ENCODE results near the gene THRB. TPM values are rescaled to one million over a fixed set of nuclear protein-coding genes. Genes with fewer than 3 reads are reported as not detected.

The THRB gene
- total RNA-seq, 1 experiment from 2014 or later = 5.8 TPM

- H3K27ac Mint-ChIP-seq = no peak overlapping the region
- DNase-seq (ENCODE audit: low spot score) (no peak), ATAC-seq (no peak)
- ChIA-PET CTCF (no interaction called here), POLR2A (no interaction called here)
- no peak for TF ChIP-seq NR2C2 (CRISPR knock-in tag; IDR thresholded peaks at IDR 0.05)
- H3K4me1 Mint-ChIP-seq = no peaks in the 10 kb centered on the region
- no peaks in the 10 kb centered on the region for H3K27me3 Mint-ChIP-seq (ENCODE audit: low read depth)
- peaks cover 26% of the 10 kb centered on the region for H3K36me3 Mint-ChIP-seq
- peaks cover 28% of the 10 kb centered on the region for H3K9me3 Mint-ChIP-seq
- no peak overlapping the region for H3K4me3 Mint-ChIP-seq
Observed at GRCh38 chr3:24202071-24202470, 292.6 kb downstream of the THRB start.

GRCh38 chr3:24201301-24201700 lies 293.3 kb downstream of the THRB start:
- Mint-ChIP-seq H3K4me1 (no peaks in the 10 kb centered on the region), H3K27ac (no peak overlapping the region), H3K4me3 (no peak overlapping the region), H3K36me3 (peaks cover 26% of the 10 kb centered on the region), H3K9me3 (peaks cover 28% of the 10 kb centered on the region), H3K27me3 (ENCODE audit: low read depth) (no peaks in the 10 kb centered on the region)
- no peak for TF ChIP-seq ZNF416 (CRISPR knock-in tag; IDR thresholded peaks at IDR 0.05)
- no peak for TF ChIP-seq ZNF423 (CRISPR knock-in tag; IDR thresholded peaks at IDR 0.05)
- no peak for TF ChIP-seq KAT7 (CRISPR knock-in tag; IDR thresholded peaks at IDR 0.05; ENCODE audit: borderline replicate concordance)
- TF ChIP-seq, protein P1, sequence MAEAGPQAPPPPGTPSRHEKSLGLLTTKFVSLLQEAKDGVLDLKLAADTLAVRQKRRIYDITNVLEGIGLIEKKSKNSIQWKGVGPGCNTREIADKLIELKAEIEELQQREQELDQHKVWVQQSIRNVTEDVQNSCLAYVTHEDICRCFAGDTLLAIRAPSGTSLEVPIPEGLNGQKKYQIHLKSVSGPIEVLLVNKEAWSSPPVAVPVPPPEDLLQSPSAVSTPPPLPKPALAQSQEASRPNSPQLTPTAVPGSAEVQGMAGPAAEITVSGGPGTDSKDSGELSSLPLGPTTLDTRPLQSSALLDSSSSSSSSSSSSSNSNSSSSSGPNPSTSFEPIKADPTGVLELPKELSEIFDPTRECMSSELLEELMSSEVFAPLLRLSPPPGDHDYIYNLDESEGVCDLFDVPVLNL (CRISPR knock-in tag; IDR thresholded peaks at IDR 0.05; ENCODE audit: borderline replicate concordance, low read depth) = no peak
- TF ChIP-seq PRRX2 (CRISPR knock-in tag; IDR thresholded peaks at IDR 0.05) = no peak
- TF ChIP-seq, protein P2, sequence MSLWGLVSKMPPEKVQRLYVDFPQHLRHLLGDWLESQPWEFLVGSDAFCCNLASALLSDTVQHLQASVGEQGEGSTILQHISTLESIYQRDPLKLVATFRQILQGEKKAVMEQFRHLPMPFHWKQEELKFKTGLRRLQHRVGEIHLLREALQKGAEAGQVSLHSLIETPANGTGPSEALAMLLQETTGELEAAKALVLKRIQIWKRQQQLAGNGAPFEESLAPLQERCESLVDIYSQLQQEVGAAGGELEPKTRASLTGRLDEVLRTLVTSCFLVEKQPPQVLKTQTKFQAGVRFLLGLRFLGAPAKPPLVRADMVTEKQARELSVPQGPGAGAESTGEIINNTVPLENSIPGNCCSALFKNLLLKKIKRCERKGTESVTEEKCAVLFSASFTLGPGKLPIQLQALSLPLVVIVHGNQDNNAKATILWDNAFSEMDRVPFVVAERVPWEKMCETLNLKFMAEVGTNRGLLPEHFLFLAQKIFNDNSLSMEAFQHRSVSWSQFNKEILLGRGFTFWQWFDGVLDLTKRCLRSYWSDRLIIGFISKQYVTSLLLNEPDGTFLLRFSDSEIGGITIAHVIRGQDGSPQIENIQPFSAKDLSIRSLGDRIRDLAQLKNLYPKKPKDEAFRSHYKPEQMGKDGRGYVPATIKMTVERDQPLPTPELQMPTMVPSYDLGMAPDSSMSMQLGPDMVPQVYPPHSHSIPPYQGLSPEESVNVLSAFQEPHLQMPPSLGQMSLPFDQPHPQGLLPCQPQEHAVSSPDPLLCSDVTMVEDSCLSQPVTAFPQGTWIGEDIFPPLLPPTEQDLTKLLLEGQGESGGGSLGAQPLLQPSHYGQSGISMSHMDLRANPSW (CRISPR knock-in tag; conservative IDR thresholded peaks at IDR 0.05; ENCODE audit: low read depth) = no peak
- no peak for TF ChIP-seq ZNF425 (CRISPR knock-in tag; conservative IDR thresholded peaks at IDR 0.05)
- ATAC-seq (no peak), DNase-seq (ENCODE audit: low spot score) (no peak)
- CTCF ChIA-PET = no interaction called here
- POLR2A ChIA-PET = no interaction called here

DNA sequence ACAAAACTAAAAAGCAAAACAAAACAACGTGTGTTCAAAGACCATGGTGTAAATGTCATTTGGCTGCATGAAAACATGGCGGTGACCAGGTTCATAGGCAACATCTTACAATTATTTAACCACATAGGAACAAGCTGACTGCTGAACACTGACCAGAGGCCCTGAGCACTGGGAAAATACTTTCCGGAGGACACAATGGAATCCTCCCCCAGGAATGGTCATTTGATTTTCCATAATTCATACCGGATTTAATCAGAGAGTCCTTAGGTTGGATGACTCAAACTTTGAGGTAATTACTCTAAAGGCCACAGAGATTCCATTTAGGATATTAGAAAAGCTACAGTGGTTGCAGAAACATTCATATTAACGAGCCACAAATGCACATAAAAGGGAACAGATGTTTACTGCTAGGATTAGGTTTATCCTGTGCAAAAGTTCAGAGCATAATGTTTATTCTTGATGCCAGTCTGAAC lies 294.8 kb downstream of the THRB start:
- no peaks in the 10 kb centered on the region for H3K4me1 Mint-ChIP-seq
- H3K27me3 Mint-ChIP-seq (ENCODE audit: low read depth) = no peaks in the 10 kb centered on the region
- DNase-seq (ENCODE audit: low spot score) (no peak), ATAC-seq (no peak)
- ChIA-PET CTCF (interaction anchor here (1.3 kb wide), 1 partner anchor 14 kb away, joined by 5 read pairs; no protein-coding TSS in a partner anchor), POLR2A (no interaction called here)
- peaks cover 26% of the 10 kb centered on the region for H3K36me3 Mint-ChIP-seq
- peaks cover 26% of the 10 kb centered on the region for H3K9me3 Mint-ChIP-seq
- H3K4me3 Mint-ChIP-seq = no peak overlapping the region
- no peak overlapping the region for H3K27ac Mint-ChIP-seq
- no peak for TF ChIP-seq ELF4 (CRISPR knock-in tag; IDR thresholded peaks at IDR 0.05; ENCODE audit: low read depth)
- TF ChIP-seq TP53 (CRISPR knock-in tag; IDR thresholded peaks at IDR 0.05) = no peak
- no peak for TF ChIP-seq NFYB (CRISPR knock-in tag; conservative IDR thresholded peaks at IDR 0.05; ENCODE audit: low read depth)
- TF ChIP-seq AFF4 (CRISPR knock-in tag; IDR thresholded peaks at IDR 0.05; ENCODE audit: borderline replicate concordance) = no peak
- TF ChIP-seq, protein P3, sequence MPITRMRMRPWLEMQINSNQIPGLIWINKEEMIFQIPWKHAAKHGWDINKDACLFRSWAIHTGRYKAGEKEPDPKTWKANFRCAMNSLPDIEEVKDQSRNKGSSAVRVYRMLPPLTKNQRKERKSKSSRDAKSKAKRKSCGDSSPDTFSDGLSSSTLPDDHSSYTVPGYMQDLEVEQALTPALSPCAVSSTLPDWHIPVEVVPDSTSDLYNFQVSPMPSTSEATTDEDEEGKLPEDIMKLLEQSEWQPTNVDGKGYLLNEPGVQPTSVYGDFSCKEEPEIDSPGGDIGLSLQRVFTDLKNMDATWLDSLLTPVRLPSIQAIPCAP (CRISPR knock-in tag; IDR thresholded peaks at IDR 0.05) = no peak
- TF ChIP-seq HMGXB4 (CRISPR knock-in tag; IDR thresholded peaks at IDR 0.05) = no peak
- no peak for TF ChIP-seq ZBTB21 (CRISPR knock-in tag; IDR thresholded peaks at IDR 0.05; ENCODE audit: borderline replicate concordance)
- TF ChIP-seq KAT7 (CRISPR knock-in tag; IDR thresholded peaks at IDR 0.05; ENCODE audit: borderline replicate concordance) = no peak
- no peak for TF ChIP-seq ZNF396 (CRISPR knock-in tag; IDR thresholded peaks at IDR 0.05; ENCODE audit: borderline replicate concordance)
- no peak for TF ChIP-seq TCF7 (CRISPR knock-in tag; IDR thresholded peaks at IDR 0.05; ENCODE audit: low read depth)
- no peak for TF ChIP-seq RORB (CRISPR knock-in tag; IDR thresholded peaks at IDR 0.05)
- TF ChIP-seq ESRRA (CRISPR knock-in tag; IDR thresholded peaks at IDR 0.05; ENCODE audit: borderline replicate concordance) = no peak
